ENCODE results near the gene RAD21L1.

The RAD21L1 gene

GRCh38 chr20:1296922-1297321 is 71.1 kb downstream of the RAD21L1 start:
- FAIRE-seq = no peak

GRCh38 chr20:1297486-1297885 is 71.6 kb downstream of the RAD21L1 start:
- FAIRE-seq = no peak

DNA sequence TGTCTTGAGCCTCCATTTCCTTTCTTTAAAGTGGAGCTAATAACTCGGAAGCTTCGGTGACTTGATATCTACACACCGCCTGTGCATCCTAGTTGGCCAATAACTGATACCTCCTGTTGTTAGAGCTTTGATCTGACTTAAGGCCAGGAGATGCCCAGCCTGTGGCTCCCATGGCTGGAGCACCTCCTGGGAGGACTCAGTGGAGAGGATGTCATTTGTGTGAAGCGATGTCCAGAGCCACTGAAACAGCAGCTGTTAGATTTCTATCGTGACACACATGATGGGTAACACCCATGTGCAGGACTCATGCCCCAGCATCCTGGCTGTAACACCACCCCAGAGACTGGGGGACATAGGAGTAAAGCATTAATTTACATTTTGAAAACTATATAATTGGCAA is 72.3 kb downstream of the RAD21L1 start:
- FAIRE-seq = no peak

DNA sequence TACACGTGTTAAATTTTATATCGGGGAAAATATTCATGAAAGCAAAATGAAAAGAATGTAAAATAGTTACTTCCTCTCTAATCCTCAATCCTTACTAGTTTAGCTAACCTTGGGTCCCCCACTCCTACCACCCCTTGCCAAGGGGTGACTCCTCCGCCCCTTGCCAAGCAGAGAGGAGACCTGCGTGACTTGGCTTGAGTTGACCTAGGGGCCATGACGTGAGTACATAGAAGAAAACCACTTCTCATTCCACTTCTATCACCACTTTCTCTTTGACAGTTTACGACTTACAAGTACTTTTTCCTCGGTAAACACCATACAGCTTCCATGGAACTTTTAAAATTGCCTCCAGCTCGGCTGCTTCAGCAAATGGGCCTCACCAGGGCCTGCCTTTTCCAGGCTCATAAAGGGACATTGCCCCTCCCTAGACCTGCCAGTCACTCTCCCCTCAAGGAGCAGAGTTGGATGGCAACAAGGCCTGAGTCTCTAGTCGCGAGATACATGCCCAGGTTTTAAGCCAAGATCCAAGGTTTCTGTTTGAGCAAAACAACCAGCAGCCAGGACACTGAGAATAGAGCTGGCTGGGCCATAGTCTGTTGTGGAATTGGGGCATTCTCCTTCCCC is 73.2 kb downstream of the RAD21L1 start:
- FAIRE-seq = no peak

DNA sequence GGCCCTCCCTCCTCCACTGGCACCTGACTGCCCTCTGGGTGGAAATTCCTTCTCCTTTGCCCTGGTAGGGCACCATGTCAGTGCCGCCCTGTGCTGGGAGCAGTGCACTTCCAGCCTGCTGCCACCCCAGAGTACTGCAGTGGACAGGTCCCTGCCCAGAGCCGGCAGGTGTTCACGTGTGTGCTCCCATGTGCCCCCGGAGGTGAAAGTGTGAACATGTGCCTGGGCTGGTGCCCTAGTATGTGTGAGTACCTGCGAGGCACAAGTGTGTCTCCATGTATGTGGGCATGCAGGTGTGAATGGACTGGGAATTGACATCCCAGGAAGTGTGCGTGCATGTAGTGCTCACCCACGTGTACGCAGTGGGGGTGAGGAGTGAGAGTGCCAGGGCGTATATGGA is 73.7 kb downstream of the RAD21L1 start:
- no peak for FAIRE-seq

GRCh38 chr20:1300083-1300840 is 74.4 kb downstream of the RAD21L1 start:
- no peak for FAIRE-seq

DNA sequence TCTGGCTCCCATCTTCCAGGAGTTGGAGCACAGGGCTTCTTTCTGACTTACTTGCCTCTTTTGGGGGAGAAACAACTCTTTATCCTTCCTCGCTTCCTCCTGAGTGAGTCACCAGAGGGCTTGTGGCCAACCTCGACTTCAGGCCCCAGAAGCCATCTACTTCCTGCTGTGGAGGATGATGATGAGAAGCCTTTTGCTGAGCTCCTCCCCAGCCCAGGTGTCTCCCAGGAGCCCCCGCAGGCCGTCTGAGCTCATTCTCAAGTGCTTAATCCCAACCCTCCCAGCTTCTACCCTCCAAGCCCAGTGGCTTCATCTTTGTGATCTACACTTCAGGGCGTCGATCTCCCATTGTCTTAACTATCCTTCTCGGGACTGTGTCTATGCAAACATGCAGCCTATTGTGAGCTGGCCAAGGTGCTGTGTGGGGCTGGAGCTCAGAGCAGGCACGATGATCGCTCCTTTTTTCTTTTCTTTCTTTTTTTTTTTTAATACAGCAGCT is 75.2 kb downstream of the RAD21L1 start:
- FAIRE-seq = no peak

- no peak for FAIRE-seq
Measured at GRCh38 chr20:1302685-1303541, 77.1 kb downstream of the RAD21L1 start.

- no peak for FAIRE-seq
Measured at GRCh38 chr20:1304710-1305515, 79.1 kb downstream of the RAD21L1 start.

Measured in islet of Langerhans (tissue), 1 donor.